ENCODE results near the gene FSCN2. TPM values are rescaled to one million over a fixed set of nuclear protein-coding genes. Genes with fewer than 3 reads are reported as not detected.
A peak's percentile ranks its signal among the peaks of the same experiment; 100 is the strongest.
"Not testable (repeated sequence)": the region's sequence is repeated elsewhere in the genome, so short reads cannot be mapped to it uniquely, and the experiment has no call there.

The FSCN2 gene
- total and polyA plus RNA-seq, 12 donors: 0.14 to 1.3 (median 0.45) TPM; not detected in 2

- intact Hi-C loops (cut with DNase I): no loop called here
- H3K36me3 ChIP-seq: no peaks in the 10 kb centered on the region
- no peak for TF ChIP-seq CTCF (IDR thresholded peaks at IDR 0.05)
- peaks cover 0 to 12% (median 1%) of the 10 kb centered on the region in 9 donors for H3K4me1 ChIP-seq
- no peak overlapping the region for H3K27ac ChIP-seq
- peaks cover 0 to 62% (median 57%) of the 10 kb centered on the region in 7 donors for H3K27me3 ChIP-seq
- ATAC-seq (no peak), DNase-seq (peak in 1 of 2 donors; percentile 6)
- 60 to 78% methylated on average over 20 of the region's 20 CpGs for WGBS, 2 donors
- no peaks in the 10 kb centered on the region for H3K9me3 ChIP-seq
- no peak overlapping the region for H3K4me3 ChIP-seq
Measured at GRCh38 chr17:81528384-81528650, 140 bp downstream of the FSCN2 start.

- intact Hi-C loops (cut with DNase I): no loop called here
- H3K36me3 ChIP-seq: no peaks in the 10 kb centered on the region
- TF ChIP-seq CTCF (IDR thresholded peaks at IDR 0.05): no peak
- ATAC-seq (no peak), DNase-seq (peak in 1 of 2 donors; percentile 3)
- H3K4me3 ChIP-seq: no peak overlapping the region
- H3K9me3 ChIP-seq: no peaks in the 10 kb centered on the region
- peaks cover 0 to 59% (median 55%) of the 10 kb centered on the region in 7 donors for H3K27me3 ChIP-seq
- 87 to 90% methylated on average over 60 to 62 of the region's 62 CpGs for WGBS, 2 donors
- no peak overlapping the region for H3K27ac ChIP-seq
- peaks cover 0 to 9% (median 0%) of the 10 kb centered on the region in 9 donors for H3K4me1 ChIP-seq
Measured at GRCh38 chr17:81528651-81529436, 667 bp downstream of the FSCN2 start.

GRCh38 chr17:81529437-81529803 is 1.2 kb downstream of the FSCN2 start:
- no peak for DNase-seq
- intact Hi-C loops (cut with DNase I): no loop called here
- H3K27ac ChIP-seq: no peak overlapping the region
- peaks cover 0 to 9% (median 0%) of the 10 kb centered on the region in 9 donors for H3K4me1 ChIP-seq
- no peaks in the 10 kb centered on the region for H3K9me3 ChIP-seq
- TF ChIP-seq CTCF (IDR thresholded peaks at IDR 0.05): no peak
- no peak overlapping the region for H3K4me3 ChIP-seq
- no peak for ATAC-seq
- no peaks in the 10 kb centered on the region for H3K36me3 ChIP-seq
- peaks cover 0 to 59% (median 55%) of the 10 kb centered on the region in 7 donors for H3K27me3 ChIP-seq
- WGBS, 2 donors: 85 to 92% methylated on average over 6 of the region's 6 CpGs

GRCh38 chr17:81531013-81531412 is 2.8 kb downstream of the FSCN2 start:
- H3K27me3 ChIP-seq: peaks cover 2 to 58% (median 53%) of the 10 kb centered on the region in 7 donors
- not testable (repeated sequence) for DNase-seq

GRCh38 chr17:81531998-81532404 is 3.8 kb downstream of the FSCN2 start:
- ATAC-seq: not testable (repeated sequence)

More at GRCh38 chr17:81531013-81531412, 2.8 kb downstream of the FSCN2 start:
- not testable (repeated sequence) for H3K4me3 ChIP-seq, H3K36me3 ChIP-seq, H3K4me1 ChIP-seq, H3K27ac ChIP-seq, H3K9me3 ChIP-seq, ATAC-seq
- WGBS, 2 donors: 80 to 90% methylated on average over 6 of the region's 6 CpGs
- intact Hi-C loops (cut with DNase I): loop anchor here in 1 of 10 donors (10.0 kb wide), 1 partner anchor 386 kb away; no protein-coding TSS in a partner anchor

More at GRCh38 chr17:81531998-81532404, 3.8 kb downstream of the FSCN2 start:
- not testable (repeated sequence) for H3K36me3 ChIP-seq, H3K9me3 ChIP-seq, H3K27ac ChIP-seq, DNase-seq, H3K4me3 ChIP-seq
- 94 to 97% methylated on average over 3 of the region's 3 CpGs for WGBS, 2 donors
- Histone ChIP-seq H3K27me3 (peaks cover 12 to 58% (median 54%) of the 10 kb centered on the region in 7 donors), H3K4me1 (peaks cover 3 to 19% (median 8%) of the 10 kb centered on the region in 9 donors)
- intact Hi-C loops (cut with DNase I): loop anchor here in 1 of 10 donors (10.0 kb wide), 1 partner anchor 387 kb away; no protein-coding TSS in a partner anchor
